Choroid plexus epithelial cell (primary cell): ENCODE measurements around the gene CFAP54.

Experiments used
- DNase-seq: peaks from one replicate; pipeline ENCODE4 v3.0.0-alpha.2; 2010; ENCODE audit warnings: low read depth
- H3K4me3 ChIP-seq: 2 replicates; pipeline ENCODE4 v1.5.1; 2011; ENCODE audit warnings: low read depth, mild to moderate bottlenecking, control low read depth, low read length, moderate library complexity
- TF ChIP-seq, protein P1 (sequence below): conservative IDR thresholded peaks from 2 replicates; pipeline ENCODE4 v1.5.1; 2011; ENCODE audit warnings: low read depth, mild to moderate bottlenecking, control low read depth, inconsistent platforms, low read length, moderate library complexity

CFAP54 gene

DNA sequence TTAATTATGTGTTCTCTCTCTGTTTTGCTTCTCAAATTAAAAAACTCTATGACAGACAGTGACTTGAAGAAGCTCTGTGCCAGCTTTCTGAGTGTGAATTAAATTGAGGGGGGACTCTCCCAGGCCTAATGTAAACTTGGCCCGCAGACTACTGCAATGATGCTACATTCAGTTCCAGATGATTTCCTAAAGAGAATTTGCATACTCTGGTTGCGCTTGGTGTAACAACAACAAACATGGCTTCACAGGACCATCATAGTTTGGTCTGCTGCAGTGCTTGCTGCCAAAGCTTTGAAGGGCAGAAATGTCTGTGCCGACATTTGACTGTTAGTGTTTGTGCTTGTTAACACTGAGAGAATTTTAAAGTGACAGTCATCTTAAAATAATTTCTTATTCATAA is 25.0 kb downstream of the CFAP54 start:
- no peak overlapping the region for H3K4me3 ChIP-seq
- DNase-seq, result peak; percentile 45
- TF ChIP-seq, protein P1, sequence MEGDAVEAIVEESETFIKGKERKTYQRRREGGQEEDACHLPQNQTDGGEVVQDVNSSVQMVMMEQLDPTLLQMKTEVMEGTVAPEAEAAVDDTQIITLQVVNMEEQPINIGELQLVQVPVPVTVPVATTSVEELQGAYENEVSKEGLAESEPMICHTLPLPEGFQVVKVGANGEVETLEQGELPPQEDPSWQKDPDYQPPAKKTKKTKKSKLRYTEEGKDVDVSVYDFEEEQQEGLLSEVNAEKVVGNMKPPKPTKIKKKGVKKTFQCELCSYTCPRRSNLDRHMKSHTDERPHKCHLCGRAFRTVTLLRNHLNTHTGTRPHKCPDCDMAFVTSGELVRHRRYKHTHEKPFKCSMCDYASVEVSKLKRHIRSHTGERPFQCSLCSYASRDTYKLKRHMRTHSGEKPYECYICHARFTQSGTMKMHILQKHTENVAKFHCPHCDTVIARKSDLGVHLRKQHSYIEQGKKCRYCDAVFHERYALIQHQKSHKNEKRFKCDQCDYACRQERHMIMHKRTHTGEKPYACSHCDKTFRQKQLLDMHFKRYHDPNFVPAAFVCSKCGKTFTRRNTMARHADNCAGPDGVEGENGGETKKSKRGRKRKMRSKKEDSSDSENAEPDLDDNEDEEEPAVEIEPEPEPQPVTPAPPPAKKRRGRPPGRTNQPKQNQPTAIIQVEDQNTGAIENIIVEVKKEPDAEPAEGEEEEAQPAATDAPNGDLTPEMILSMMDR, result no peak

DNA sequence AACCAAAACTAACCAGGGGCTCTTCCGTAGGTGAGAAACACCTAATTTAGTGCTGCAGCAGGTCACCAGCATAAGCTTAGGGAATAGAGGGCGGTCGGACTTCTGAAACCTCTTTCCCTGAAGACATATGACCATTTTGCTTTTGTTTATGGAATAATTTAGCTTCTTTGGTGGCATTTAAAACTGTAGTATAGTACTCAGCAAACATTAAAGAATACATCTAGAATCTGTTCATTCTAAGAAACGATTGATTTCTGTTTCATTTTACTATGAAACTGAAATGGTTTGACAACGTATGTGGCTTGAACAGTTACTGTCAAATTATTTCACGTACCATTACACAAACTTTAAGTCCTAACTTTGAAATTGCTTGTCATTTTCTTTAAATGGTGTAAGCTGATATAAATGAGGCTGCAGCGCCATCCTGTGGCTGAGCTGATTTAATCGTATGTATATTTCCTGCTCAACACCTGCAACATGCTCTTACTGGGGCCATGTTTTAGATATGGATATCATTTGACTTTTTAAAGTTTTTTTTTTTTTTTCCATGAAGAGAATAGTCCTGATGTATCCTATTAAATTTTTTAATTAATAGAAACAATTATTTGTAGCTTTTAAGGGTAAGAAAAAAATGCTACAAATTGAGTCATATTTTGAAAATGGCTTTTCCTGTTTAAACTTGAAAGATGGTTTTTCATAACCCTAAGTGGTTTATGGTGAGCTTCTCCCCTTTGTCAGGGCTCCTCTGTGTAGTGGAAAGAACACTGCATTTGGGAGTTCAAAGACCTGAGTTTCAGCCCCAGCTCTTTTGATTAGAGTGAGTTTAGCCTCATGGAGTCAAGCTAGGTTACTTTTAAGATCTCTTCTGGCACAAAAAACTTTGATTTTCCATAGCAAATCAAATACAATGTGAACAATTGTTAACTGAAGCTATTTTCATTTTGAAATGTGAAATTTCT is 27.4 kb downstream of the CFAP54 start:
- no peak overlapping the region for H3K4me3 ChIP-seq
- TF ChIP-seq, protein P1, result peak; percentile 65
- peak; percentile 90 for DNase-seq

DNA sequence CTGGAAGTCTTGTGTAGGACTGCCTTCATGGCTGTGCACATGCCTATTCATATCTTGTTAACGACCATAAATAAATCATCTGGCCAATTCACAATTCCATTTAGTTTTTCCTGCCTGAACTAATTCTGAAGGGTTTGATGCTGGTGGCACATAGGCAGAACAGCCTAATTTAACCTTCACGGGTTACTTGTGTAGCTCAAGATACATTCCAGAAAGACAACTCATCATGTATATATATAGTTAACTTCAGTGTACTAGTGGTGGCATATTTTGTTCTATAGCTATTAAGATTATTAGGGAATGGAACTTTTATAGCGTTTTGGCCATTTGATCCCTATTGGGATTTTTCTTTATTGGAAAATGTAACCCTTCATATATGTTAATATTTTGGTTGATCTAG is 31.4 kb downstream of the CFAP54 start:
- TF ChIP-seq, protein P1, result no peak
- H3K4me3 ChIP-seq, result no peak overlapping the region
- DNase-seq, result peak; percentile 48

DNA sequence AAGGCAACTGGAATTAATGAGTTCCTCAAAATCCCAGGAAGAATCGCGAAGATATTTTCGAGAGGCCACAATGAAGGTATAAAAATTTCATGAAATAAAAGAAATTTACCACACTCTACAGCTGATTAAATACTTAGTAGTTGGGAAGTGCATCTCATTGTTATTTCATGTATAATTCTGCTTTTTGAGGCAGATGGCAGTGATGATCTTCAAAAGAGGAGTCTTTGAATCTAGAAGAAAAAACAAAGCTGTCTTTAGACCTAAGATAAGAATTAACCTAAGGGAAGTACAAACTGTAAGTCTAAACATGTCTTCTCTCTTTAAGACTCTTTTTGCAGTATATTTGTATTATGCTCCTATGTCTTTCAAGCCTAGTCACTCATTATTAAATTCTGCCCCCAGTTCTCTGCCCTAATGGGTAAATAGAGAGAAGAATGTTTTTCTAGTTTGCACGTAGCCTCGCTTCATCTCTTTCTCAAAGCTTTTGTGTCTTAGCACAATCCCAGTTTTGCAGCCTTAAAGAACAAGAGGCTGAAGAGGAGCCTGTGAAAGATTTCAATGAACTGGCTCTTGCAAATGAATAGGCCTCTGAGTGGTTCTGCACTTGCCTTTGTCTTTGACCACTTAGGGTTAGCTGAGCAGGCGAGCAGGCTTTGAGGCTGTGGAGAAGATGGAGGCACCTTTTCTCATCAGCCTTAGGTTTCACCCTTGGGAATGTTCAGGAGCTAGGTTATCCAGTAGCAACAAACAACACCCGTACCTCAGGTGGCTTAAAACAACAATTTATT is 32.7 kb downstream of the CFAP54 start:
- no peak overlapping the region for H3K4me3 ChIP-seq
- DNase-seq, result no peak
- TF ChIP-seq, protein P1, result no peak

DNA sequence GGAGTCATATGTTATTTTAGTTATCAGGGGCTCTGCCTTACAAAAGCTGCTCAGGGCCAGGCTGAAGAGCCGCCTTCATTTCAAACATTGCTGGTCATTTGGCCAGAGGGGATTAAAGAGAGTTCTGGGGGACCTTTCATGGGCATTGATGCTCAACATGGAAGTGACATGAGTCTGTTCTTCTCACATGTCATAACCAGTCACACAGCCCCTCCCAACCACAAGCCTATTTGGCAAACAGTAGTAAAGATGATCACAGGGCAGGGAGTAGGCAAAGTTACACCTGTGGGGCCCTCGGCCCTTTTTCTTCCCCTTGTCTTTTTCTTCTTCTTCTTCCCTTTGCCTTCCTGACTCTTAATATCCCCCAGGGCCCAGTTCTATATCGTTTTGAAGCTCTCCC is 33.3 kb downstream of the CFAP54 start:
- DNase-seq, result no peak
- no peak overlapping the region for H3K4me3 ChIP-seq
- TF ChIP-seq, protein P1, result no peak

DNA sequence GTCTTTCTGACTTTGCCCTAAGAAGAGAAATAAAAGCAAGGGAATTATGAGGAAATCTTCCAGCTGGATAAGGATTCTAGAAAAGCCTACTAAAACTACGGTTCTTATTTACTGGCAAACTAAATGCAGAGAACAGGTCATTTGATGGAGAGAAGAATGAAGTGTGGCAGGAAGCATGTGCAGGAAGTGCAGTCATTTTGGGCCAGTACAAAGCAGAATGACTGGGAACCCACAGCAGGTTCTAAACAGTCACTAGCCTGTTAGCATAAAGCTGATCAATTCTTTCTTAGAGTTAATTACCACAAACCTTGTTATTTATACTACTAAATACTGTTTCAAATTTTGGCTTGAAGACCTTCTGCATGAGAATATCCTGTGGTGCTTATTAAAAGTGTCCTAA is 36.7 kb downstream of the CFAP54 start:
- TF ChIP-seq, protein P1, result no peak
- H3K4me3 ChIP-seq, result no peak overlapping the region
- DNase-seq, result no peak
